Iris pigment epithelial cell (primary cell): Measurements from ENCODE around the gene EIF4H.
"Not testable (repeated sequence)": the region's sequence is repeated elsewhere in the genome, so short reads cannot be mapped to it uniquely, and the experiment has no call there.

ENCODE experiments used
- DNase-seq: peaks from one replicate; pipeline ENCODE4 v3.0.0-alpha.2; 2011; ENCODE audit warnings: low read depth

EIF4H gene

DNA sequence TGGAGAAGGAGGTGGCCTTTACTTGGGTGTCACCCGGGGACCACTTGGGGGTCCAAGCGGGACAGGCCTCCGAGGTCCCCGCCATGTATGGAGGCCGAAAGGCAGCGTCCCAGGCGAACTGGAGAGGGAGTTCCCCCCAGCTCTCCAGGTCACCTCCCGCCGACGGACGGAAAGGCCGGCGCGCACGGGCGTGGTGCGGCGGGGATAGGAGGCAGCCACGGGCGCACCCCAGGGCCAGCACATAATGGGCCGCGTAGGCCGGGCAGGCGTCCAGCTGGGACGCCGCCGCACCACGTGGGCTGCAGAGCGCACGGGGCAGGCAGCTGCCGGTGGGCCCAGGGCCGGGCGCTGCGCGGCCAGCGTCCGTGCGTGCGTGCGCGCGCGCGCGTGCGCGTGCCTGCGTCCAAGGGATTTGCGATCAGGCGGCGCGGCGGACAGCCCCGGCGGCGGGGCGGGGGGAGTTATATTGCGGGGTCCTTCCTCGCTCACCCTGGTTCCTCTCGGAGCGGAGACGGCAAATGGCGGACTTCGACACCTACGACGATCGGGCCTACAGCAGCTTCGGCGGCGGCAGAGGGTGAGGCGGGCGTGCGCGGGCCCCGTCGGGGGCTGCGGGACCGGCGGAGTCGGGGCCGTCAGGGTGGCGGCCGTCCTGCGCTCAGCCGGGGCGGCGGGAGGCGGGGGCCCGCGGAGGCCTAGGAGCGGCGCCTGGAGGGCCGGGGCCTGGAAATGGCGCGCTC lies at the start of gene EIF4H:
Gene EIF4H, plus strand, starts transcription at position 491 of the 740 bp plus-strand sequence. Its CDS starts 28 bp downstream, at position 519.
- DNase-seq = peak; percentile 95

DNA sequence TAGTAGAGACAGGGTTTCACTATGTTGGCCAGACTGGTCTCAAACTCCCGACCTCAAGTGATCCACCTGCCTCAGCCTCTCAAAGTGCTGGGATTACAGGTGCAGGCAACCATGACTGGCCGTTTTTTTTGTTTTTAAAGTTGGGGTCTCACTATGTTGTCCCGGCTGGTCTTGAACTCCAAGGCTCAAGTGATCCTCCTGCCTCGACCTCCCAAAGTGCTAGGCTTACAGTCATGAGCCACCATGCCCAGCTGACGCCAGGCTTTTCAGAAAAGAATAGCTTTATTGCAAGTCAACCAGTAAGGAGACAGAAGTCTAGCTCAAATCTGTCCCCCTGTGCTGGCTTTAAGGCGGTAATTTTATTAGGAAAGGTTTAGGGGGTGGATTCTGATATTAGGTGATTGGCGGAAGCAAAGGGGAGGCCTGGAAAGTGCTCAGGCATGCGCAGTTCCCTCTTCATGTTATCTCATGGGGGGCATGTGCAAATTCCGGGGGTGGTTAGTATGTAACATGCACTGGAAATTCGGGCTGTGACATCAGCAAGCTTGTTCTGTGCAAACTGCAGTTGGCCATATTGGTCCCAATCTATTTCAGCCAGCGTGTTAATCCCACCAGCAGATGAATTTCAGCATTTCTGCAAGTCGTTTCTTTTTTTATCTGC lies 47.8 kb upstream of the EIF4H start:
- DNase-seq = no peak

DNA sequence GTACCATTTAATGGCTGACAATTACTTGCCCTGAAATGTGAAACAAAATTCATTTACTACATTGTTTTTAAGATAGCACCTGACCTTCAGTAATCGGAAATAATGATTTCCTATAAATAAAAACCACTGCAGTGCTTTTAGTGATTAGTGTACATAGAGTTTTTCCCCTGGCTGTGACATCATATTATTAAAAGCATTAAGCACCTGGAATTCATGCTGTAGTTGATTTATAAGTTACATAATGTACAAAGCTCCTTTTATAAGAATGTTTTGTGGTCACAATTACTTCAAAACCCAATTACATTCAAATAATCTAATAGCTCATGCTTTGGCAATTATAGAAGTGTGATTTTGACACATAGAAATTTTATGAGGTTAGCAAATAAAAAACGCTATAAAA lies 44.3 kb upstream of the EIF4H start:
- no peak for DNase-seq

DNA sequence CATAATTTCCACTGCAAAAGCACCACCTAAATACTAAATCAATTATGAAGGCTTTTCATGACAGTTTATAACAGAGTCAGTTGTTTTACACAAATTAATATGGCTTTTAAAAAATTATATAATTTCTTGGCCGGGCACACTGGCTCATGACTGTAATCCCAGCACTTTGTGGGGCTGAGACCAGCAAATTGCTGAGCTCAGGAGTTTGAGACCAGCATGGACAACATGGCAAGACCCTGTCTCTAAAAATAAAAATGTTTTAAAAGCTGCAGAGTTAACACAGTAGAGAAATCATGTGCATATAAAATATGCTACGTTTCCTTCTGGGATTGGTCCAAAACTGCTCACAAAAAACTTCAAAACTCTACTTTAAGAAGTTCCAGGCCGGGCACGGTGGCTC lies 43.6 kb upstream of the EIF4H start:
- DNase-seq = no peak

DNA sequence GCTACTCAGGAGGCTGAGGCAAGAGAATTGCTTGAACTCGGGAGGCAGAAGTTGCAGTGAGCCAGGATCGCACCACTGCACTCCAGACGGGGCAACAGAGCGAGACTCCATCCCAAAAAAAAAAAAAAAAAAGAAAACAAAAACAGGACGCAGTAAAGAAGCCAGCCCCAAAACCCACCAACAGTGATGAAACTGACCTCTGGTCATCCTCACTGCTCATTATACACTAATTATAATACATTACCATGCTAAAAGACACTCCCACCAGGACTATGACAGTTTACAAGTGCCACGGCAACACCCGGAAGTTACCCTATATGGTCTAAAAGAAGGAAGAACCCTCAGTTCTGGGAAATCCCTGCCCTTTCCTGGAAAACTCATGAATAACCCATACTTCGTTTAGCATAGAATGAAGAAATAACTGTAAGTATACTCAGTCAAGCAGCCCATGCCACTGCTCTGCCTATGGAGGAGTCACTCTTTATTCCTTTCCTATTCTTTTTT lies 40.0 kb upstream of the EIF4H start:
- DNase-seq = no peak

DNA sequence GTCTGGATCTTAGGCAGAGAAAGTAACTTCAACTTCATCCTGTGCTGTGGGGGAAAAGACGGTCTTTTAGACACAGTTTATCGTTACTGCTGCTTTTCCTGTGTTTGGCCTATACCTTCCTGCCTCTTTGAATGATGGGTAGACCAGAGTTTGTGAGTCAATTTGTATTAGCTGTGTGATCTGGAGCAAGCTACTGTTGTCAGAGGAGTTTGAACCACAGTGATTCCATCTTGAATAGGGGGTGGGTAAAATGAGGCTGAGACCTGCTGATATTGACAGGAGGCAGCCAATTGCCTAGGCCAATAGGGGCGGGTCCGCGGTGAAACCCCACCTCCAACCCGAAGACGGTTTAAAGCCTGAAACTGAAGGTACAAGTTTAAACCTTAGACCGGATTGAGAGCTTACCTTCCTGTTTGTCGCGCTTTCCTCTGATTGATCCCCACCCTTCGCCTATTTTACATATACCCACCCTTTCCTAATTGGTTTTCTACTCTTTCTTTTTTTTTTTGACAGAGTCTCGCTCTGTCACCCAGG lies 35.8 kb upstream of the EIF4H start:
- no peak for DNase-seq

DNA sequence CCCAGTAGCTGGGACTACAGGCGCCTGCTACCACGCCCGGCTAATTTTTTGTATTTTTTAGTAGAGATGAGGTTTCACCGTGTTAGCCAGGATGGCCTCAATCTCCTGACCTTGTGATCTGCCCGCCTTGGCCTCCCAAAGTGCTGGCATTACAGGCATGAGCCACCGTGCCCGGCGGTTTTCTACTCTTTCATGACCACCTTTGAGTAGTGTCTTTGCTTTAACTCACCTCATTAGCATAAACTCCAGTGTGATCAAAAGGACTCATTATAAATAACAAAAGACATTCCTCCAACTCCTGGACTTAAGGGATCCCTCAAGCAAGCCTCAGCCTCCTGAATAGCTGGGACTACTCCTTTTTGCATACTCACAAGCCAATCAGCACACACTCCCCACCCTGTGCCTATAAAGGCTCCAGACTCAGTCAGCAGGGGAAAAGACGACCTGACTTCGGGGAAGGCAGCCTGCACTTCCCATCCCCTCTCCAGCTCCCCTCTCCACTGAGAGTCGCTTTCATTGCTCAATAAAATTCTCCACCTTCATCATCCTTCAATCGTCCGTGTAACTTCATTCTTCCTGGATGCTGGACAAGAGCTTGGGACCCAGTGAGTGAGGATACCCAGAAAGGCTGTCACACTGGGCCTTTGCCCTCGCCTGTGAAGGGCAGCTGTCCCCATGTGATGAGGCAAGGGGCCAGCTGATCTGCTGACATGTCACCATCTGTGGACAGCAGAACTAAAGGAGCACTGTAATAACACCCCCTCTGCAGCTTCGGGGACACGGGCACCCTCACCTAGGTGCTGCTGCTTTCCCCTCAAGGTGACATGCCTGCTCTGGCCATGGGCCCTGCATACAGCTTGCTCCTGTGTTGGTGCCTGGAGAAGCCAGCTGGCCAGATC lies 35.0 kb upstream of the EIF4H start:
- no peak for DNase-seq

DNA sequence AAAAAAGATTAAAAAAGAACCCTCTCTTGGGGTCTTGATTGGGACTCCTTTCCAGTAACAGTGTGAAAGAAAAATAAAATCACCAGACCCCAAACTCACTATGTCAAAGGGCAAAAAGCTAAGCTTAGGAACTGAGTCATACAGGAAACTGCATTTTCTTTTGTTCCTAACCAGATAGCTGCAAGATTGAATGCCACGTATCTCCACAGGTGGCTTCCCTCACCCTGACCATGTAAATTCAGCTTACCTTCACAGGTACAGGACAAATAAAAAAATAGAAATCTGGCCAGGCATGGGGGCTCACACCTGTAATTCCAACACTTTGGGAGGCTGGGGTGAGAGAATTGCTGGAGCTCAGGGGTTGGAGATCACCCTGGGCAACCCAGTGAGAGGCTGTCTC lies 32.5 kb upstream of the EIF4H start:
- DNase-seq = no peak

DNA sequence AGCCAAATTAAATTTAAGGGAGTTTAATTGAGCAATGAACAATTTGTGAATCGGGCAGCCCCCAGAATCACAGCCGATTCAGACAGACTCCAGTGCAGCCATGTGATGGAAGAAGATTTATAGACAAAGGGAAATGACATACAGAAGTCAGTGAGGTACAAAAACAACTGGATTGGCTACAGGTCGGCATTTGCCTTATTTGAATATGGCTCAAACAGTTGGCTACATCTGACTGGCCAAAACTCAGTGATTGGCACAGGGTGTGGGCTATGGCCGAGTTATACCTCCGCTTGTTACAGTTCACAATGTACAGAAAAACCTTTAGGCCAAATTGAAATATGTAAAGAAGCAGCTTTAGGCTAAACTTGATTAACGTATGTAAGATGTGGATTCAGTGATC lies 30.8 kb upstream of the EIF4H start:
- DNase-seq = no peak

DNA sequence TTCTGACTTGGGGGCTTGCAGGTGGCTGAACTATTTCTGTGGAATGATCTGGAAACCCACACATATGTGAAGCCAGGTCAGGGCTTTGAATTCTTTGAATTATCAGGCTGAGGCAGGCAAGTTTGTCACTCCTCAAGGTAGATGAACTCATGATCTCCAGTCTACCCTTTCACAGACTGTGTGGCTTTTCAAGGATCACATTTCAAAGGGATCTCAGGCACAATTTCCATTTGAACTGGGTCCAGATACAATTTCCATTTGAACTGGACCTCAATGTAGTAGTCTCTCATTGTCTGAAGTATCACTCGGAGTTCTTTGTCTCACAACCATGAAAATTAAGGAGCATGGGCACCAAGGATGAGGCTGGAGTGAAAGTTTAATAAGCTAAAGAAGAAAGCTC lies 25.7 kb upstream of the EIF4H start:
- DNase-seq = no peak

DNA sequence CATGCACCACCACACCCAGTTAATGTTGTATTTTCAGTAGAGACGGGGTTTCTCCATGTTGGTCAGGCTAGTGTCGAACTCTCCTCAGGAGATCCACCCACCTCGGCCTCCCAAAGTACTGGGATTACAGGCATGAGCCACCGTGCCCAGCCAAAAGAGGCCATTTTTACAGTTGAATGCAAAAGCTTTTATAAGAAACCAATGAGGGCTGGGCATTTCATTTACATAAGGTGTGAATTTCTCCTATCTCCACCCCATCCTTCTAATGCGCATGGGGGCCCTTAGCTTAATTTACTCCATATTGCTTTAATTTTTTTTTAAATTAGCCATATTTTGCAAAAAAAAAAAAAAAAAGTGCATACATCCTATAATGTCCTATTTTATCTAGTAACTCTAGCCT lies 25.1 kb upstream of the EIF4H start:
- DNase-seq = no peak

DNA sequence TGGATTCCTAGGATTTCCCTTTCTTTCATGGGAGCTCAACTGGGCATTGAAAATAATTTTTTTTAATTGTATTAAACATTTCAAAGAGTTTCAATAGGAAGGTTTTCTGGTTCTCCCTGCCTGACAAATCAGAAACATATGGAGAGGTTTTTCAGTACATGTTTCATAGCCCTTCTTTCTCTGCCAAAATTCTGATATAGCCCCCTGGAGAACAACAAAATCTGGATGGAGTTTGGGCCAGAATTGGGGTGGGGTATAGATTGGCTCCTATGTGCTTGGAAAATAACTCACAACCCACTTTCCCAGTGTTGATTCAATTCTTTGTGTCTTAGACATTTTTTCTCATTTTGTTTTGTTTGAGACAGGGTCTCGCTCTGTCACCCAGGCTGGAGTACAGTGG lies 24.6 kb upstream of the EIF4H start:
- DNase-seq = no peak

DNA sequence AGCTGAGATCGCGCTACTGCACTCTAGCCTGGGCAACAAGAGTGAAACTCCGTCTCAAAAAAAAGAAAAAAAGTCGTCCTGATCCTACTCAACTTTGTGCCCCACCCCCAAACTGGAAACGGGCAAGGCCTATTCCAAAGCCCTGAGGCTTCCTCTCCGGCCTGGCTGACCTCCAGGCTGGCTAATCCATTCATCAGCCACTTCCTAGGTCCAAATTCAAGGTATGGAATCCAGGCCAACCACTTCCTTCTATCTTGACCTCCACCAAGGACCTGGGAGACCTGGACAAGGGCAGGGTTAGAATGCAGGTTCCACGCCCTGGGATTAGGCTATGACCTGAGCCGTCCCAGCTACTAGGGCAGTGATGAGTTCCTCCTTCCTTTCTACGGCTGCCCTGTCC lies 20.4 kb upstream of the EIF4H start:
- DNase-seq = no peak

DNA sequence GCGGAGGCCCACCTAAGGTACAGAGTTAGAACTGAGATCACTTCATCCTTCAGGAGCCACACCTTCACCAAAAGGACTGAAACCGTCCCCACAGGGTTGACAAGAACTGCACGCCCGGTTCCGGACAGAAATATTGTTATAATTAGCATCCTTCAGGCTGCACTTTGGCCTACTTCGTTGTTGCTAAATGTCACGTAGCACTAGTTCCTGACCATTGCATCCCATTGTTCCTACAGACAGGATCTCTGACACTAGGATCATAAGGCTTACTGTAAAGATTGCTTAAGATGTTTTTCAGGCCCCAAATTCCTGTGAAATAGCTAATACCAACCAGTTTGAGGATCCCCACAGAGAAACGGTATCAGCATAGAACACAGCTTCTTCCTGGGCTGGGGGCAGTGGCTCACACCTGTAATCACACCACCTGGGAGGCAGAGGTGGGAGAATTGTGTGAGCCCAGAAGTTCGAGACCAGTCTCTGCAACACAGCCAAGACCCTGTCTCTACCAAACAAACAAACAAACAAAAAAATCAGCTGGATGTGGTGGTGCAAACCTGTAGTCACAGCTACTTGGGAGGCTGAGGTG lies 18.3 kb upstream of the EIF4H start:
- DNase-seq = no peak

DNA sequence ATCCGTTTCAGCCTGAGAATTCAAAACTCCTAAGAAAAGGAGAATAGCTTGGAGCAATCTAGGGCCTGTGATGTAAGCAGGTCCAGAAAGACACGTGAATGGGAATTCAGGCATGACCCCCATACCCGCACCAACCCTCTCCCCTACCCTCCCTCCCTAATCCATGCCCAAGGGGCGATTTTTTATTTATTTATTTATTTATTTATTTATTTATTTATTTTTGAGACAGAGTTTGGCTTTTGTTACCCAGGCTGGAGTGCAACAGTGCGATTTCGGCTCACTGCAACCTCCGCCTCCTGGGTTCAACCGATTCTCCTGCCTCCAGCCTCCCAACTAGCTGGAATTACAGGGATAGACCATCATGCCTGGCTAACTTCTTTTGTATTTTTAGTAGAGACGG lies 16.6 kb upstream of the EIF4H start:
- no peak for DNase-seq

DNA sequence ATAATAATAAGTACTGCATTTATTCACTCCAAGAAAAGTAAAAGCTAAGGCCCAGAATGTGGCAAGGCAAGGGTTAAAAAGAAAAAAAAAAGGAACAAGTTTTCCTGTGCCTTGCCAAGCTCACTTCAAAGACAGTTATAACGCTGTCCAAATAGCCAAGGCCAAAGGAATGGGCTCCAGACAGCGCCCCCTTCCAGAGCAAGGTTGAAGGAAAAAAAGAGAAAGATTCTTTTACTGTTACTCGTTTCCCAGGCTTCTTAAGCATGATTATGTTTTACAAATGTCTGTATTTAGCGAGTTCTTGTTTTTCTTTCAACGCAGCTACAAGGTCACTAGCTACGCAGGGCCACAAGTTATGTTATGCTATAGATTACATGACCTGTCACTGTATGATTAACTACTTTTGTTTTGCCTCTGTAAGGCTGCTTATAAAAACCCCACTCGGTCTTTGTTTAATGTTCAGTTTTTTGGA lies 9.1 kb upstream of the EIF4H start:
- DNase-seq = peak; percentile 62

DNA sequence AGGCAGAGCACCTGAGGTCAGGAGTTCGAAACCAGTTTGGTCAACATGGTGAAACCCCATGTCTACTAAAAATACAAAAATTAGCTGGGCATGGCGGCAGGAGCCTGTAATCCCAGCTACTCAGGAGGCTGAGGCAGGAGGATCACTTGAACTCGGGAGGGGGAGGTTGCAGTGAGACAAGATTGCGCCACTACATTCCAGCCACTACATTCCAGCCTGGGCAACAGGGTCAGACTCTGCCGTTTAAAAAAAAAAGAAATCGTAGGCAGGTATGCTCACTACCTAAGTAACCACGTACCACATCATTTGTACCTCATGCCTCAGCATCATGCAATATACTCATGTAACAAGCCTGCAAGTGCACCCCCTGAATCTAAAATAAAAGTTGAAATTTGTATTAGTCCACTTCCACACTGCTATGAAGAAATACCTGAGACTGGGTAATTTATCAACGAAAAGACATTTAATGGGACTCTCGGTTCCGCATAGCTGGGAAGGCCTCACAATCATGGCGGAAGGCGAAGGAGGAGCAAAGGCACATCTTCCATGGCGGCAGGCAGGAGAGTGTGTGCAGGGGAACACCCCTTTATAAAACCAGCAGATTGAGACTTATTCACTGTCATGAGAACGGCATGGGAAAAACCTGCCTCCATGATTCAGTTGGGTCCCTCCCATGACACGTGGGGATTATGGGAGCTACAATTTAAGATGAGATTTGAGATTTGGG lies 8.1 kb upstream of the EIF4H start:
- DNase-seq = no peak

DNA sequence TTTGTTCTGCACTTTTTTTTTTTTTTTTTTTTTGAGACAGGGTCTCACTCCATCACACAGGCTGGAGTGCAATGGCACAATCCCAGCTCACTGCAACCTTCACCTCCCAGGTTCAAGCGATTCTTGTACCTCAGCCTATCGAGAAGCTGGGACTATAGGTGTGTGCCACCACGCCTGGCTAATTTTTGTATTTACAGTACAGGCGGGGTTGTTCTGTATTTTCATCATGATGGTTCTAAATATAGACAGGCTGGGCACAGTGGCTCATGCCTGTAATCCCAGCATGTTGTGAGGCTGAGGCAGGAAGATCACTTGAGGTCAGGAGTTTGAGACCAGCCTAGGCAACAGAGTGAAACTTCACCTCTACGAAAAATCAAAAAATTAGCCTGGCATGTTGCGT lies 6.8 kb upstream of the EIF4H start:
- not testable (repeated sequence) for DNase-seq

DNA sequence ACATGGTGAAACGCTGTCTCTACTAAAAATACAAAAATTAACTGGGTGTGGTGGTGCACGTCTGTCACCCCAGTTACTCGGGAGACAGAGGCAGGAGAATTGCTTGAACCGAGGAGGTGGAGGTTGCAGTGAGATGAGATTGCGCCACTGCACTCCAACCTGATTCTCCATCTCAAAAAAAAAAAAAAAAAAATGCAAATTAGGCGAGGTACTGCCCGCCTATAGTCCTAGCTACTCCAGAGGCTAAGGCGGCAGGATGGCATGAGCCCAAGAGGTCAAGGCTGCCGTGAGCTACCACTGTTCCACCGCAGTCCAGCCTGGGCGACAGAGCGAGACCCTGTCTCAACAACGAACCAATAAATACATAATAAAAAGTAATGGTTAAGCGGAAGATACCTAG lies 1.1 kb upstream of the EIF4H start:
- no peak for DNase-seq

DNA sequence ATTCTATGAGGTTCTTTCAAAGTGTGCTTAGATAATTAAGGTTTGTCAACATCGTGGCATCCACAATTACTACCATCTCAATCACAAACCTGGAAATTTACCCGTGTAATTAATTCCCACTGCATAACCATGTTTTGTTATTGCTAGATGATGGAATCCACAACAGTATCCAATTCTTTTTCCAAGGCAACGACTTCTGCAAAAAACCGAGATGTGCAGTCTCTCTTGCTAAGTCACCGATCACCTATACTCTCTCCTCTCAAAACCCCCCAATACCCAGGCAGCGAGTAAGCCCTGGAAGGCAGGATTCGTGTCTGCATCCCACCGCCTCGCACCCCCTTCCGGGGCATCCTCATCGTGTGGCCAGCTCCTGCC lies 678 bp upstream of the EIF4H start:
- DNase-seq = no peak

DNA sequence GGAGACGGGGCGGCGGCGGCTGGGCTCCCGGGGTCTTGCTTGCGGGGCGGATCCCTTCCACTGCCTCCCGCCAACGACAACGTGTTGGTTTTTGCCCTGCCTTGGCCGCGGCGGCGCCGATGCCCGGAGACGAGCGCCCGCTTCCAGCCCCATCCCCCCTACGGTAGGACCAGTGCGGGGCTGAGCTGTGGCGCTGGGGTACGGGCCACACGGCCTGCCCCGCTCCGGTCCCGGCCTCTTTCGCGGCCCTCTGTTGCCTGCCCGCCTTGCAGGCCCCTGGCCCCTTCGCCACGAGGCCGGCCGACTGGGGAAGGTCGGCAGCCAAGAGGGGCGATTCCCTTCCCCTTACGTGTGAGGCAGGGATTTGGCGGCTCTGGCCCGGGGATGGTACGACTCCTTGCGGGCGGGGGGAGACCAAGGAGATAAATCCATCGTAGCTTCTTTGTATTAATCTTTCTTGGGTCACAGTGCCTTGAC lies 488 bp downstream of the EIF4H start:
- peak; percentile 60 for DNase-seq
